Stomach (tissue), 9 donors: ENCODE results near the gene PLEKHJ1. TPM values are rescaled to one million over a fixed set of nuclear protein-coding genes. Genes with fewer than 3 reads are reported as not detected.

Source experiments
- DNase-seq, 2 donors: peaks; one replicate each; pipeline versions ENCODE4 v3.0.0 to v3.0.0-alpha.2; 2013 to 2019
- H3K27ac ChIP-seq, 5 donors: fragments of 200-600 bp in 4 of 5; sonication (generic) in 4 of 5; one replicate each; pipeline ENCODE4 v1.5.1; 2013 to 2019; ENCODE audit warnings: mild to moderate bottlenecking in 1 of 5, moderate library complexity in 1 of 5
- H3K27me3 ChIP-seq, 3 donors: fragments of 200-600 bp; sonication (generic); one replicate each; pipeline ENCODE4 v1.5.1; 2017 to 2019; ENCODE audit warnings: mixed run types in 1 of 3
- H3K36me3 ChIP-seq, 4 donors: fragments of 200-600 bp; sonication (generic); 1 replicate in 3 of 4; 2 replicates in 1 of 4; pipeline ENCODE4 v1.5.1; 2016 to 2019
- H3K4me1 ChIP-seq, 4 donors: fragments of 200-600 bp; sonication (generic); one replicate each; pipeline ENCODE4 v1.5.1; 2016 to 2019
- H3K4me3 ChIP-seq, 4 donors: fragments of 200-600 bp; sonication (generic) in 3 of 4; one replicate each; pipeline ENCODE4 v1.5.1; 2016 to 2019; ENCODE audit warnings: mild to moderate bottlenecking in 1 of 4
- H3K9me3 ChIP-seq, 4 donors: fragments of 200-600 bp; sonication (generic); one replicate each; pipeline ENCODE4 v1.5.1; 2016 to 2019
- EP300 ChIP-seq: sonication (generic); formaldehyde crosslinking; IDR thresholded peaks from one replicate; pipeline ENCODE4 v1.6.1; 2017; ENCODE audit warnings: antibody characterized with exemption
- POLR2A ChIP-seq, 4 donors: fragments of 450-650 bp; IDR thresholded peaks; one replicate each; pipeline ENCODE4 v1.6.1; 2016; ENCODE audit warnings: antibody characterized with exemption in 4 of 4, control low read depth in 2 of 4, mild to moderate bottlenecking in 1 of 4, moderate library complexity in 1 of 4
- POLR2AphosphoS5 ChIP-seq, 3 donors: sonication (generic); formaldehyde crosslinking; IDR thresholded peaks; one replicate each; pipeline ENCODE4 v1.6.1; 2016; ENCODE audit warnings: antibody characterized with exemption in 3 of 3
- WGBS, 5 donors: extraction: QIAGEN DNeasy Blood & Tissue Kit in 3 of 5; methylation state at CpG; one replicate each; pipeline versions ENCODE4 v1.1.5 to v1.1.7; 2013 to 2018; 5-methylcytosine and 5-hydroxymethylcytosine counted together
- intact Hi-C: fragments of 100-400 bp; cut with DNase I; formaldehyde crosslinking; loops from one replicate; pipeline ENCODE4 v1.15.1; 2023; ENCODE audit warnings: low total_unique reads
- polyA plus RNA-seq, 3 donors: library from polyadenylated mRNA; stranded (reverse); fragments of 200-250 nt; gene quantifications; one replicate each; pipeline ENCODE4 v1.2.3, GENCODE V29; 2013
- total RNA-seq, 5 donors: library from RNA; depleted of rRNA; stranded (reverse); fragments of >200 nt; gene quantifications; one replicate each; pipeline versions ENCODE4 v1.1.0 to v1.2.3, GENCODE V29; 2014 to 2016
- TF ChIP-seq, protein P1 (sequence below), 7 experiments: fragments of 450-650 bp in 4 of 7; fragments of 200-600 bp in 3 of 7; sonication (generic) in 3 of 7; IDR thresholded peaks; one replicate each; pipeline ENCODE4 v1.5.1; 2016 to 2019; ENCODE audit warnings: antibody characterized with exemption in 7 of 7, control low read depth in 2 of 7, mild to moderate bottlenecking in 1 of 7
- donor health status: healthy with polysubstance abuse.
- donor health status: Bipolar disorder and iron deficiency.
- donor health status: healthy.

Gene PLEKHJ1
- total and polyA plus RNA-seq, 8 donors = 22.2 to 459 (median 111) TPM

DNA sequence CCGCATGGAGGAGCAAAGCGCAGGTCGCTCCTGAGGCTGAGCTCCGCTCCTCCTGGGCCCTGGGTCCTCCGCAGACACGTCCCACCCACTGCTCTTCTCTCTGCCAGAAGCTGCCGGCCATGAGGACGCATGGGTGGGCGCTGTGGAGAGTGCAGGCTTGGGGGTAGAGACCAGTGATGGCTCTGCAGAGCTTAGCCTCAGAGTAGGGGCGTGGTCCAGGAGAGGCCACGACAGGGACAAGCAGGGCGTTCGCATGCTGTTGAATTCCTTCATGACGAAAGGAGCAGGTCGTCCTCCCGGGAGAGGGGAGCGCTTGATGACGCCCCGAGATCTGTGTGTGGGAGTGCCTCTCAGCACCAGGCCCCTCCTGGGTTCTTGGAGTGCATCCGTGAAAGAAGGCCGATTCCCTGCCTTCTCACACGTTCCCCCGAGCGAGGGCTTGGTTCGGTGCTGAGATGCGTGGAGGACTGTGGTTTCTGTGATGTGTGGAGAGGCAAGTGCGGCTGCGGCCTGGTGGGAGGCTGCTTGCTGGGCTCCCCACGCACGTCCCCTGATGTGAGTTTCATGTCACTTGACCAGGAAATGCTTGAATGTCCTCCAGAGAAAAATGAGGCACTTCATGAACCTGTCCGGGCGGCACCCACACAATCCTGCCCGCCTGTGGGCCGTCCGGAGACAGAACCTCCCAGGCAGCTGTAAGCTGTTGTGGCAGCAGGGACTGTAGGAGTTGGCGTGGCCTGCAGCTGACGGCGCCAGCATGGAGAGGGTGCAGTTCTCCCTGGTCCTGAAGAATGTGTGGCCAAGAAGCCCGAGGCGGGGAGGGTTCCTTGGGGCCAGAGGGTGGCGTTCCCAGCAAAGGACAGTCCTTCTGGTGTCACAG, 5.0 kb upstream of the PLEKHJ1 start:
- DNase-seq = no peak
- H3K9me3 ChIP-seq = no peaks in the 10 kb centered on the region
- intact Hi-C loops = no loop called here
- H3K27me3 ChIP-seq = no peaks in the 10 kb centered on the region
- peaks cover 55 to 76% (median 66%) of the 10 kb centered on the region in 4 donors for H3K4me1 ChIP-seq
- 62 to 76% (median 70%) methylated on average over 35 to 41 of the region's 41 CpGs for WGBS, 5 donors
- peak overlapping the region in 3 of 5 donors; percentile 58 to 73 (median 65) for H3K27ac ChIP-seq
- peak overlapping the region in 2 of 4 donors; percentile 44 to 88 for H3K4me3 ChIP-seq
- H3K36me3 ChIP-seq = peaks cover 32 to 44% (median 38%) of the 10 kb centered on the region in 4 donors
- TF ChIP-seq, protein P1, sequence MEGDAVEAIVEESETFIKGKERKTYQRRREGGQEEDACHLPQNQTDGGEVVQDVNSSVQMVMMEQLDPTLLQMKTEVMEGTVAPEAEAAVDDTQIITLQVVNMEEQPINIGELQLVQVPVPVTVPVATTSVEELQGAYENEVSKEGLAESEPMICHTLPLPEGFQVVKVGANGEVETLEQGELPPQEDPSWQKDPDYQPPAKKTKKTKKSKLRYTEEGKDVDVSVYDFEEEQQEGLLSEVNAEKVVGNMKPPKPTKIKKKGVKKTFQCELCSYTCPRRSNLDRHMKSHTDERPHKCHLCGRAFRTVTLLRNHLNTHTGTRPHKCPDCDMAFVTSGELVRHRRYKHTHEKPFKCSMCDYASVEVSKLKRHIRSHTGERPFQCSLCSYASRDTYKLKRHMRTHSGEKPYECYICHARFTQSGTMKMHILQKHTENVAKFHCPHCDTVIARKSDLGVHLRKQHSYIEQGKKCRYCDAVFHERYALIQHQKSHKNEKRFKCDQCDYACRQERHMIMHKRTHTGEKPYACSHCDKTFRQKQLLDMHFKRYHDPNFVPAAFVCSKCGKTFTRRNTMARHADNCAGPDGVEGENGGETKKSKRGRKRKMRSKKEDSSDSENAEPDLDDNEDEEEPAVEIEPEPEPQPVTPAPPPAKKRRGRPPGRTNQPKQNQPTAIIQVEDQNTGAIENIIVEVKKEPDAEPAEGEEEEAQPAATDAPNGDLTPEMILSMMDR (IDR thresholded peaks at IDR 0.05) = no peak
- TF ChIP-seq POLR2A (IDR thresholded peaks at IDR 0.05) = no peak
- TF ChIP-seq POLR2AphosphoS5 (IDR thresholded peaks at IDR 0.05) = no peak
- no peak for TF ChIP-seq EP300

DNA sequence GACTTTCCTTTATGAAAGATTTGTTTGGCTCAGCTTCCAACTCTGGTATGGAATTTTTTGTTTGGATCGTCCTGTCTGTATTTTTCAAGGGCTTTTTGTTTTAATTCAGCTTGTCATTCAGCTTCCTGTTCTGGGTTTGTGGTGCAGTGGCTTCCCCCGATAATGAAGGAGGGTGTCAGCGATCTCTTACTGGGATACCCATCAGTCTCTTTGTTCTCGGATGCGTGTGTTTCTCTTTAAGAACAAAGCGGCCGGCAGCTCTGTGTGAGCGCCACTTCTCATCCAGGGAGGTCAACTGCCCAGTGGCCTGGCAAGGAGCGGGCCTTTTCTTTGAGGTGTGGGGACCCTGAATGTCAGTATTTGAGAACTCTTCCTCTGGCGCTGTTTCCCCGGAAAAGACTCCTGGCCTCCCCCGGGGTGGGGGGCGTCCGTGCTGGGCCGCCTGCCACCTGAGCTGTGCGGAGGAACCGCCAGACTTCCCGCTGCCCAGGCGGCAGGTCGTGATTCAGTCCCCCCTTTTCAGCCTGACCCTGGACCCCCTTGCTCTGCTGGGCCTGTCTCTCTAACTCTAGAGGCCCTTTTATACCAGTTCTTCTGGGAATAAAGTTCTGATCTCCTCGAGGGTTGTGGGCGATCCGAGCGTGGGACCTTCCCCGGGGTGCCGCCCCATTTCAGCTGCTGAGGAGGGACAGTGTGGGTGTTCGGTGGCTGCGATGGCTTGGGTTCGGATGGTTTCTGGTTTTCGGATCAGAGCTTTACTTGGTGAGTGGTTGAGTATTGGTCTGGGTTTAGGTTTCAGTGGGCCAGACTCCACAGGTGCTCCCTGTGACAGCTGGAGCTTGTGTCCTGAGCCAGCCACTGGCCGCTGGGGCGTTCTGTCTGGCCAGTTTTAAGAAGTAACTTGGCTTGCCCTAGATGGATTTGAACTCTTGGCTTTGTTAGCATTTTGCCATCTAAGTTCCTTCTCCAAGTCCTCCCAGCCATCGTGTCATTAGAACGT, 3.9 kb upstream of the PLEKHJ1 start:
- peak overlapping the region; percentile 25 to 88 (median 38) for H3K4me3 ChIP-seq
- peaks cover 58 to 79% (median 72%) of the 10 kb centered on the region in 4 donors for H3K4me1 ChIP-seq
- H3K27me3 ChIP-seq = no peaks in the 10 kb centered on the region
- TF ChIP-seq, protein P1 (IDR thresholded peaks at IDR 0.05) = no peak
- no peak for TF ChIP-seq EP300
- TF ChIP-seq POLR2AphosphoS5 (IDR thresholded peaks at IDR 0.05) = no peak
- no peak for DNase-seq
- peak overlapping the region in 4 of 5 donors; percentile 42 to 73 (median 62) for H3K27ac ChIP-seq
- H3K9me3 ChIP-seq = no peaks in the 10 kb centered on the region
- WGBS, 5 donors = 32 to 46% (median 37%) methylated on average over 32 to 34 of the region's 34 CpGs
- peaks cover 21 to 33% (median 28%) of the 10 kb centered on the region in 4 donors for H3K36me3 ChIP-seq
- intact Hi-C loops = loop anchor here (10.0 kb wide), 1 partner anchor 85 kb away; the partner anchor contains the start of genes LSM7 and SPPL2B

DNA sequence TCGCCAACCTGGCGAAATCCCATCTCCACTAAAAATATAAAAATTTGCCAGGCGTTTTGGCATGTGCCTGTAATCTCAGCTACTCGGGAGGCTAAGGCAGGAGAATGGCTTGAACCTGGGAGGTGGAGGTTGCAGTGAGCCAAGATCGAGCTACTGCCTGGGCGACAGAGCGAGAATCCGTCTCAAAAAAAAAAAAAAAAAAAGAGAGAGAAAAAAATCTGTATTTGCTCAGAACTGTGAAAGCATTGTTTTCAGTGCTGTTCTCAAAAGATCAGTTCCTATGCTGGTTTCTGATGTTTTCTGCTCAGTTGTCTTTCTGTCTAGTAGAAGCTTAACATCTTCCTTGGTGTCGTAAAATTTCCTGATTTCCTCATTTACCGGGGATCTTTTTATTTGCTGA, 3.0 kb upstream of the PLEKHJ1 start:
- no peaks in the 10 kb centered on the region for H3K27me3 ChIP-seq
- peaks cover 12 to 26% (median 21%) of the 10 kb centered on the region in 4 donors for H3K36me3 ChIP-seq
- peak overlapping the region in 3 of 4 donors; percentile 7 to 88 (median 31) for H3K4me3 ChIP-seq
- H3K9me3 ChIP-seq = no peaks in the 10 kb centered on the region
- intact Hi-C loops = loop anchor here (10.0 kb wide), 1 partner anchor 86 kb away; the partner anchor contains the start of genes LSM7 and SPPL2B
- TF ChIP-seq POLR2AphosphoS5 (IDR thresholded peaks at IDR 0.05) = no peak
- no peak for TF ChIP-seq EP300
- TF ChIP-seq POLR2A (IDR thresholded peaks at IDR 0.05) = no peak
- TF ChIP-seq, protein P1 (IDR thresholded peaks at IDR 0.05) = no peak
- H3K4me1 ChIP-seq = peaks cover 67 to 84% (median 81%) of the 10 kb centered on the region in 4 donors
- WGBS, 5 donors = 51 to 64% (median 61%) methylated on average over 10 of the region's 10 CpGs
- H3K27ac ChIP-seq = peak overlapping the region in 3 of 5 donors; percentile 42 to 65 (median 58)
- DNase-seq = no peak

DNA sequence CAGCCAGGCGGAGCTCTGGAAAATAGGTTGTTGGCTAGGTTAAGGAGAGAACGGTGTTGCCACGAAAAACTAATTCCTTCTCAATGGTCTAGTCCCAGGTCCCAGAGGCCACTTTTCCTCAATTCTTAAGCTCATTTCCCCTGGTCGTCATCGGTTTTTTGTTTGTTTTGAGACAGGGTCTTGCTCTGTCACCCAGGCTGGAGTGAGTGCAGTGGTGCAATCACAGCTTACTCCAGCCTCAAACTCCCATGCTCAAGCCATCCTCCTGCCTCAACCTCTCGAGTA, 1.7 kb upstream of the PLEKHJ1 start:
- peaks cover 11 to 26% (median 21%) of the 10 kb centered on the region in 4 donors for H3K36me3 ChIP-seq
- peak overlapping the region; percentile 74 to 99 (median 91) for H3K4me3 ChIP-seq
- no peaks in the 10 kb centered on the region for H3K27me3 ChIP-seq
- no peaks in the 10 kb centered on the region for H3K9me3 ChIP-seq
- H3K4me1 ChIP-seq = peaks cover 72 to 92% (median 86%) of the 10 kb centered on the region in 4 donors
- TF ChIP-seq POLR2AphosphoS5 (IDR thresholded peaks at IDR 0.05) (no peak), POLR2A (IDR thresholded peaks at IDR 0.05) (no peak), EP300 (no peak)
- TF ChIP-seq, protein P1 (IDR thresholded peaks at IDR 0.05) = no peak
- DNase-seq = no peak
- WGBS, 5 donors = 64 to 74% (median 66%) methylated on average over 6 of the region's 6 CpGs
- peak overlapping the region in 3 of 5 donors; percentile 21 to 99 (median 96) for H3K27ac ChIP-seq
- intact Hi-C loops = loop anchor here (10.0 kb wide), 1 partner anchor 87 kb away; the partner anchor contains the start of genes LSM7 and SPPL2B
